ENCODE measurements around the gene UQCRC1. TPM values are rescaled to one million over a fixed set of nuclear protein-coding genes. Genes with fewer than 3 reads are reported as not detected.
A peak's percentile ranks its signal among the peaks of the same experiment; 100 is the strongest.
"Not testable (repeated sequence)": the region's sequence is repeated elsewhere in the genome, so short reads cannot be mapped to it uniquely, and the experiment has no call there.

The UQCRC1 gene
- total and polyA plus RNA-seq, 12 donors = 723 to 1,330 (median 1,035) TPM

DNA sequence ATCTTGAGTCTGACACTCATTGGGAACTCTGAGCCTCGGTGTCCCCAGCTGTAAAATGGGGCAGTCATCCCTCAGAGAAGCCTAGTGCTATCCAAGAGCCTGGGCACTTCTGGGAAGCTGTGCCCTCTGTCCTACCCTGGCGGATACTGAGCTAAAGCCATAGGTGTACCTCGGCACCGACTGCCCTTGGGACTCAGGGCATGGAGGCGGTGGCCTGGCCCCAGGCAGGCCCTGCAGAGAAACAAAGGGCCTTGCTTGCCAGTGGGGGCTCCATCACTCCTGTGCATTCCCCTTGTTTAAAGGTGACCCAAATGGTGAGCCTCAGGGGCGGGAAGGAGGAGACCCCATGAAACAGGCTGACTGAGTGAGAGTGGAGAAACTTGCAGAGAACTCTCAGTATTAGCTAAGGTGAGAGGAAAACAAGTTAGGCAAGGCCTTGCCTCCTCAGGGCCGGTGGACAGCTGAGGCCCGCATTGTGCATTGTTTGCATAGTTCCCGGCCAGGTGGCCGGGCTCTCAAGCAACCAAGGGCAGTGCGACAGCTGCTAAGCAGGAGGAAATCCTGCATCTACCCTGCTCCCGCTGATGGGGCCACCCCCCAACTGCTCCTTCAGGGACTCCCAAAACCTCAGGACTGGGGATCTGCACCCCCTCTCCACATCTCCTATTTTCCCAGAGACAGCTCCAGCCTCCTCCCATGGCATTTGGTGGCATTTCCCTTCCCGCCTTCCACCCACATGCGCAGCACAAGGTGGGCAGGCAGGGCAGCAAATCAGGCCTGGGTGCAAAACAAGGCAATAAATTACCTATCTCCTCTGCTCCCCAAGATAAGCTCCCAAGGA lies 57.1 kb downstream of the UQCRC1 start:
- 83 to 85% methylated on average over 14 of the region's 14 CpGs for WGBS, 2 donors
- peaks cover 0 to 55% (median 7%) of the 10 kb centered on the region in 9 donors for H3K4me1 ChIP-seq

DNA sequence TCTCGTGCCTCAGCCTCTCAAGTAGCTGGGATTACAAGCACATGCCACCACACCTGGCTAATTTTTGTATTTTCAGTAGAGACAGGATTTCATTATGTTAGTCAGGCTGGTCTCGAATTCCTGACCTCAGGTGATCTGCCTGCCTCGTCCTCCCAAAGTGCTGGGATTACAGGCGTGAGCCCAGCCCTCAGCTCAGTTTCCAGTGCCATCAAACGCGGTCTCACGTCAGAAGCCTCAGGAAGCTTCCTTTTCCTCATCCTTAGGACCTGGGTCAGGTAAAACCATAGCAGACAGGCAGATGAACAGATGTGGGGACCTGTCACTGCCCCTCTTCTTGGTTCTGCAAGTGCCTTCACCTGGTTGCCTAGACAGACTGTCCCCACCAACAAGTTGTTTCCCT lies 57.8 kb downstream of the UQCRC1 start:
- H3K4me1 ChIP-seq = peaks cover 0 to 51% (median 5%) of the 10 kb centered on the region in 9 donors
- intact Hi-C loops (cut with DNase I) = loop anchor here in 5 of 10 donors (5.0 to 10.0 kb wide), 2 partner anchors 149 to 277 kb away; no protein-coding TSS in a partner anchor
- H3K27me3 ChIP-seq, H3K4me3 ChIP-seq, H3K9me3 ChIP-seq, ATAC-seq, H3K27ac ChIP-seq, DNase-seq: not testable (repeated sequence)
- peaks cover 0 to 16% (median 0%) of the 10 kb centered on the region in 9 donors for H3K36me3 ChIP-seq
- 91 to 95% methylated on average over 7 of the region's 7 CpGs for WGBS, 2 donors

More for the DNA sequence above, 57.1 kb downstream of the UQCRC1 start:
- DNase-seq (no peak), ATAC-seq (no peak)
- Histone ChIP-seq H3K27ac (peak overlapping the region in 1 of 10 donors; percentile 73), H3K9me3 (no peaks in the 10 kb centered on the region), H3K27me3 (no peaks in the 10 kb centered on the region), H3K36me3 (peaks cover 0 to 10% (median 0%) of the 10 kb centered on the region in 9 donors), H3K4me3 (no peak overlapping the region)
- TF ChIP-seq, protein P1, sequence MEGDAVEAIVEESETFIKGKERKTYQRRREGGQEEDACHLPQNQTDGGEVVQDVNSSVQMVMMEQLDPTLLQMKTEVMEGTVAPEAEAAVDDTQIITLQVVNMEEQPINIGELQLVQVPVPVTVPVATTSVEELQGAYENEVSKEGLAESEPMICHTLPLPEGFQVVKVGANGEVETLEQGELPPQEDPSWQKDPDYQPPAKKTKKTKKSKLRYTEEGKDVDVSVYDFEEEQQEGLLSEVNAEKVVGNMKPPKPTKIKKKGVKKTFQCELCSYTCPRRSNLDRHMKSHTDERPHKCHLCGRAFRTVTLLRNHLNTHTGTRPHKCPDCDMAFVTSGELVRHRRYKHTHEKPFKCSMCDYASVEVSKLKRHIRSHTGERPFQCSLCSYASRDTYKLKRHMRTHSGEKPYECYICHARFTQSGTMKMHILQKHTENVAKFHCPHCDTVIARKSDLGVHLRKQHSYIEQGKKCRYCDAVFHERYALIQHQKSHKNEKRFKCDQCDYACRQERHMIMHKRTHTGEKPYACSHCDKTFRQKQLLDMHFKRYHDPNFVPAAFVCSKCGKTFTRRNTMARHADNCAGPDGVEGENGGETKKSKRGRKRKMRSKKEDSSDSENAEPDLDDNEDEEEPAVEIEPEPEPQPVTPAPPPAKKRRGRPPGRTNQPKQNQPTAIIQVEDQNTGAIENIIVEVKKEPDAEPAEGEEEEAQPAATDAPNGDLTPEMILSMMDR (IDR thresholded peaks at IDR 0.05) = no peak
- intact Hi-C loops (cut with DNase I) = loop anchor here in 5 of 10 donors (5.0 to 10.0 kb wide), 2 partner anchors 150 to 278 kb away; no protein-coding TSS in a partner anchor

Small RNA genes within 50 kb of the gene (microRNA-seq; reads per million reads assigned to microRNA genes)
- gene MIR4793 (0 reads per million in 2 donors), gene MIR6823 (0 reads per million in 2 donors), gene MIR711 (0 reads per million in 2 donors)

Other genes starting within 250 kb of the UQCRC1 start
- under 1 TPM in 1 of 10 donors, not detected in 9; 0.28 TPM for gene FBXW12, start 237.4 kb downstream of the UQCRC1 start, total RNA-seq
- gene FBXW12, start 237.4 kb downstream of the UQCRC1 start, polyA plus RNA-seq = under 1 TPM in 1 of 2 donors, not detected in 1; 0.29 TPM
- gene PLXNB1, start 179.6 kb downstream of the UQCRC1 start, total RNA-seq = 10 to 100 TPM; 27.7 to 67.3 (median 32.4) TPM
- 100 to 1,000 TPM in 1 of 2 donors, 10 to 100 TPM in 1; 30.1 to 135 TPM for gene PLXNB1, start 179.6 kb downstream of the UQCRC1 start, polyA plus RNA-seq
- gene CCDC51, start 169.5 kb downstream of the UQCRC1 start, total RNA-seq = 10 to 100 TPM in 8 of 10 donors, 1 to 10 TPM in 2; 9.5 to 14.3 (median 12.2) TPM
- 10 to 100 TPM in 1 of 2 donors, 1 to 10 TPM in 1; 4.7 to 11.0 TPM for gene CCDC51, start 169.5 kb downstream of the UQCRC1 start, polyA plus RNA-seq
- gene TMA7, start 169.4 kb downstream of the UQCRC1 start, total RNA-seq = 100 to 1,000 TPM; 140 to 227 (median 193) TPM
- 1,000 to 10,000 TPM in 1 of 2 donors, 100 to 1,000 TPM in 1; 365 to 1,063 TPM for gene TMA7, start 169.4 kb downstream of the UQCRC1 start, polyA plus RNA-seq
- gene ATRIP, start 162.9 kb downstream of the UQCRC1 start, total RNA-seq = 1 to 10 TPM; 2.2 to 5.4 (median 3.8) TPM
- gene ATRIP, start 162.9 kb downstream of the UQCRC1 start, polyA plus RNA-seq = 1 to 10 TPM; 4.5 to 5.1 TPM
- gene SHISA5, start 105.5 kb downstream of the UQCRC1 start, total RNA-seq = 10 to 100 TPM; 36.8 to 95.3 (median 52.9) TPM
- 10 to 100 TPM; 34.6 to 68.7 TPM for gene SHISA5, start 105.5 kb downstream of the UQCRC1 start, polyA plus RNA-seq
- 1 to 10 TPM in 6 of 10 donors, under 1 TPM in 4; 0.40 to 7.7 (median 1.5) TPM for gene PFKFB4, start 52.8 kb downstream of the UQCRC1 start, total RNA-seq
- 1 to 10 TPM in 1 of 2 donors, under 1 TPM in 1; 0.74 to 1.0 TPM for gene PFKFB4, start 52.8 kb downstream of the UQCRC1 start, polyA plus RNA-seq
- under 1 TPM in 4 of 10 donors, not detected in 6; 0.19 to 0.77 (median 0.28) TPM for gene UCN2, start 45.9 kb downstream of the UQCRC1 start, total RNA-seq
- gene UCN2, start 45.9 kb downstream of the UQCRC1 start, polyA plus RNA-seq = under 1 TPM; 0.06 to 0.22 TPM
- gene COL7A1, start 14.3 kb downstream of the UQCRC1 start, total RNA-seq = 10 to 100 TPM in 8 of 10 donors, 1 to 10 TPM in 2; 6.1 to 24.0 (median 12.6) TPM
- gene COL7A1, start 14.3 kb downstream of the UQCRC1 start, polyA plus RNA-seq = 10 to 100 TPM in 1 of 2 donors, 1 to 10 TPM in 1; 7.7 to 63.5 TPM
- gene TMEM89, start 12.1 kb upstream of the UQCRC1 start, total RNA-seq = not detected
- not detected for gene TMEM89, start 12.1 kb upstream of the UQCRC1 start, polyA plus RNA-seq
- gene SLC26A6, start 25.8 kb upstream of the UQCRC1 start, total RNA-seq = 10 to 100 TPM in 6 of 10 donors, 1 to 10 TPM in 4; 5.2 to 17.7 (median 10.2) TPM
- gene SLC26A6, start 25.8 kb upstream of the UQCRC1 start, polyA plus RNA-seq = 10 to 100 TPM; 11.3 to 25.4 TPM
- under 1 TPM; 0.10 to 0.44 (median 0.17) TPM for gene CELSR3, start 53.2 kb upstream of the UQCRC1 start, total RNA-seq
- under 1 TPM; 0.10 to 0.44 TPM for gene CELSR3, start 53.2 kb upstream of the UQCRC1 start, polyA plus RNA-seq
- 10 to 100 TPM in 9 of 10 donors, 1 to 10 TPM in 1; 9.4 to 21.1 (median 15.1) TPM for gene NCKIPSD, start 76.3 kb upstream of the UQCRC1 start, total RNA-seq
- 10 to 100 TPM; 13.0 to 14.3 TPM for gene NCKIPSD, start 76.3 kb upstream of the UQCRC1 start, polyA plus RNA-seq
- gene IP6K2, start 107.6 kb upstream of the UQCRC1 start, total RNA-seq = 10 to 100 TPM; 16.7 to 28.9 (median 19.5) TPM
- gene IP6K2, start 107.6 kb upstream of the UQCRC1 start, polyA plus RNA-seq = 10 to 100 TPM; 40.4 to 81.7 TPM
- 10 to 100 TPM; 42.8 to 55.7 (median 44.8) TPM for gene PRKAR2A, start 238.2 kb upstream of the UQCRC1 start, total RNA-seq
- 10 to 100 TPM; 11.3 to 13.3 TPM for gene PRKAR2A, start 238.2 kb upstream of the UQCRC1 start, polyA plus RNA-seq